GM12878 (cell line): ENCODE measurements around the gene DGAT2. TPM values are rescaled to one million over a fixed set of nuclear protein-coding genes. Genes with fewer than 3 reads are reported as not detected.

ENCODE experiments used
- BCL11A ChIP-seq: IDR thresholded peaks from 2 replicates; pipeline ENCODE4 v1.6.1; 2011; ENCODE audit warnings: low read depth, low read length
- CHD4 ChIP-seq: fragments of 200-600 bp; sonication (generic); IDR thresholded peaks from 2 replicates; pipeline ENCODE4 v1.6.1; 2016; ENCODE audit warnings: mild to moderate bottlenecking
- CUX1 ChIP-seq: IDR thresholded peaks from 2 replicates; pipeline ENCODE4 v1.6.1; 2012; ENCODE audit warnings: improper control_type of control experiment, low read depth, low read length; ENCODE audit not compliant: insufficient replicate concordance
- FOXK2 ChIP-seq: fragments of 450-650 bp; IDR thresholded peaks from 2 replicates; pipeline ENCODE4 v1.6.1; 2017; ENCODE audit warnings: mild to moderate bottlenecking, moderate library complexity
- IKZF1 ChIP-seq: fragments of 450-650 bp; conservative IDR thresholded peaks from 2 replicates; pipeline ENCODE4 v1.6.1; 2017; ENCODE audit warnings: antibody characterized with exemption, mild to moderate bottlenecking
- LARP7 ChIP-seq: fragments of 450-650 bp; IDR thresholded peaks from 2 replicates; pipeline ENCODE4 v1.6.1; 2017; ENCODE audit warnings: mild to moderate bottlenecking
- MEF2B ChIP-seq: fragments of 450-650 bp; IDR thresholded peaks from 2 replicates; pipeline ENCODE4 v1.6.1; 2018; ENCODE audit warnings: mild to moderate bottlenecking, moderate library complexity; ENCODE audit not compliant: partially characterized antibody, poor library complexity, severe bottlenecking
- NFIC ChIP-seq: IDR thresholded peaks from 2 replicates; pipeline ENCODE4 v1.6.1; 2012; ENCODE audit warnings: low read depth, mild to moderate bottlenecking, inconsistent platforms, low read length, moderate library complexity
- RAD51 ChIP-seq: fragments of 450-650 bp; IDR thresholded peaks from 2 replicates; pipeline ENCODE4 v1.6.1; 2016; ENCODE audit warnings: moderate library complexity, mild to moderate bottlenecking, inconsistent platforms
- REST ChIP-seq: IDR thresholded peaks from 2 replicates; pipeline ENCODE4 v1.6.1; 2012; ENCODE audit warnings: mild to moderate bottlenecking, low read depth, low read length
- SIN3A ChIP-seq: IDR thresholded peaks from 2 replicates; pipeline ENCODE4 v1.6.1; 2012; ENCODE audit warnings: low read depth, low read length, improper control_type of control experiment
- WRNIP1 ChIP-seq: IDR thresholded peaks from 2 replicates; pipeline ENCODE4 v1.6.1; 2011; ENCODE audit warnings: low read depth, low read length, improper control_type of control experiment, borderline replicate concordance
- ZBTB11 ChIP-seq: fragments of 450-650 bp; formaldehyde crosslinking; IDR thresholded peaks from 2 replicates; pipeline ENCODE4 v1.5.0; 2022; ENCODE audit warnings: mild to moderate bottlenecking, missing genetic modification characterization
- ZBTB33 ChIP-seq: fragments of 450-650 bp; IDR thresholded peaks from 2 replicates; pipeline ENCODE4 v1.6.1; 2017; ENCODE audit warnings: mild to moderate bottlenecking
- polyA plus RNA-seq, 11 experiments: library from polyadenylated mRNA; depleted of rRNA in 4 of 11; unstranded in 6 of 11; stranded (reverse) in 5 of 11; fragments of >200 nt; fragmentation: Nextera tagmentation in 4 of 11; fragmentation: Illumina TruSeq in 1 of 11; extraction: Ambion mirVana in 4 of 11; extraction: Trizol in 1 of 11; gene quantifications; 1 replicate in 1 of 11; 2 replicates in 10 of 11; pipeline versions ENCODE4 v1.2.1 to v1.2.3, GENCODE V29; 2011 to 2016; ENCODE audit warnings: inconsistent platforms in 2 of 11, missing spikeins in 2 of 11, low read depth in 1 of 11
- total RNA-seq, 4 experiments: library from RNA; depleted of rRNA in 3 of 4; stranded (reverse); fragments of >200 nt in 3 of 4; fragmentation: Illumina TruSeq in 1 of 4; extraction: Trizol in 1 of 4; gene quantifications; 2 replicates each; pipeline versions ENCODE4 v1.2.1 to v1.2.3, GENCODE V29; 2013 to 2021

Gene DGAT2
- total and polyA plus RNA-seq, 10 of the 15 experiments (the other 5 are each of a cell fraction or from before 2014, with no cell fraction given), result 5.1 to 25.9 (median 17.6) TPM

- TF ChIP-seq CUX1, result no peak
- no peak for TF ChIP-seq NFIC
- TF ChIP-seq ZBTB33, result no peak
- TF ChIP-seq BCL11A, result no peak
- TF ChIP-seq LARP7, result no peak
- no peak for TF ChIP-seq REST
- TF ChIP-seq ZBTB11 (CRISPR knock-in tag), result no peak
- TF ChIP-seq SIN3A, result no peak
- TF ChIP-seq WRNIP1, result no peak; the same call in 1 of the 2 replicates
- 0 out of 2 replicates have a peak, but pooled peaks have one; percentile 40 for TF ChIP-seq IKZF1
- TF ChIP-seq MEF2B, result no peak
- TF ChIP-seq RAD51, result peak; percentile 14; the same call in 1 of the 2 replicates
- no peak for TF ChIP-seq FOXK2
- no peak for TF ChIP-seq CHD4
Observed at GRCh38 chr11:75810637-75811390, 42.2 kb downstream of the DGAT2 start (continued).
